ENCODE measurements around the gene ATP11A.

GRCh38 chr13:112653071-112653470 is 36.8 kb upstream of the ATP11A start:
- TF ChIP-seq POLR2A (IDR thresholded peaks at IDR 0.05) (no peak), CTCF (IDR thresholded peaks at IDR 0.05) (no peak)
